RWPE2 (cell line): ENCODE data around the gene ZEB2.

Experiments used
- ATAC-seq: fragments of 200-7000 bp; cut with Tn5 transposase; 3 replicates; pipeline ENCODE4 v1.9.1; 2021; ENCODE audit warnings: low read depth
- DNase-seq: peaks from one replicate; pipeline ENCODE4 v3.0.0-alpha.2; 2020; ENCODE audit warnings: low spot score
- H3K27ac ChIP-seq: fragments of 450-650 bp; 2 replicates; pipeline ENCODE4 v1.5.1; 2017; ENCODE audit warnings: mild to moderate bottlenecking; ENCODE audit not compliant: poor library complexity, severe bottlenecking
- H3K27me3 ChIP-seq: fragments of 250-450 bp; sonication (Bioruptor Pico); 2 replicates; pipeline ENCODE4 v1.5.1; 2021; ENCODE audit warnings: mild to moderate bottlenecking, moderate library complexity; ENCODE audit not compliant: insufficient read depth, poor library complexity, severe bottlenecking
- H3K36me3 ChIP-seq: fragments of 250-450 bp; sonication (Bioruptor Pico); 2 replicates; pipeline ENCODE4 v1.5.1; 2020; ENCODE audit warnings: low read depth, mild to moderate bottlenecking, moderate library complexity
- H3K4me1 ChIP-seq: fragments of 250-450 bp; sonication (Bioruptor Pico); 2 replicates; pipeline ENCODE4 v1.5.1; 2021; ENCODE audit warnings: mild to moderate bottlenecking, moderate library complexity; ENCODE audit not compliant: insufficient read depth, poor library complexity, severe bottlenecking
- H3K4me3 ChIP-seq: fragments of 250-450 bp; sonication (Bioruptor Pico); 2 replicates; pipeline ENCODE4 v1.5.1; 2021; ENCODE audit warnings: mild to moderate bottlenecking, moderate library complexity; ENCODE audit not compliant: severe bottlenecking
- H3K9me3 ChIP-seq: fragments of 250-450 bp; sonication (Bioruptor Pico); 2 replicates; pipeline ENCODE4 v1.5.1; 2021; ENCODE audit warnings: mild to moderate bottlenecking, moderate library complexity; ENCODE audit not compliant: severe bottlenecking
- CTCF ChIP-seq: fragments of 450-650 bp; IDR thresholded peaks from one replicate; pipeline ENCODE4 v1.5.1; 2017; ENCODE audit warnings: mild to moderate bottlenecking, moderate library complexity; ENCODE audit not compliant: poor library complexity, severe bottlenecking

Gene ZEB2

GRCh38 chr2:144426981-144427479 is 92.9 kb downstream of the ZEB2 start:
- Histone ChIP-seq H3K9me3 (no peaks in the 10 kb centered on the region), H3K4me3 (no peak overlapping the region), H3K4me1 (no peaks in the 10 kb centered on the region), H3K27ac (no peak overlapping the region), H3K27me3 (no peaks in the 10 kb centered on the region), H3K36me3 (no peaks in the 10 kb centered on the region)
- TF ChIP-seq CTCF: no peak
- ATAC-seq (no peak), DNase-seq (no peak)

GRCh38 chr2:144426355-144426754 is 93.6 kb downstream of the ZEB2 start:
- no peak for TF ChIP-seq CTCF
- DNase-seq (no peak), ATAC-seq (no peak)
- H3K4me1 ChIP-seq: no peaks in the 10 kb centered on the region
- no peaks in the 10 kb centered on the region for H3K36me3 ChIP-seq
- no peak overlapping the region for H3K4me3 ChIP-seq
- no peaks in the 10 kb centered on the region for H3K9me3 ChIP-seq
- no peak overlapping the region for H3K27ac ChIP-seq
- H3K27me3 ChIP-seq: no peaks in the 10 kb centered on the region

- no peaks in the 10 kb centered on the region for H3K4me1 ChIP-seq
- no peak overlapping the region for H3K4me3 ChIP-seq
- no peaks in the 10 kb centered on the region for H3K36me3 ChIP-seq
- no peak overlapping the region for H3K27ac ChIP-seq
- TF ChIP-seq CTCF: no peak
- no peak for DNase-seq
- ATAC-seq: no peak
- no peaks in the 10 kb centered on the region for H3K9me3 ChIP-seq
- H3K27me3 ChIP-seq: no peaks in the 10 kb centered on the region
Measured at GRCh38 chr2:144424559-144425240, 95.2 kb downstream of the ZEB2 start.

- no peaks in the 10 kb centered on the region for H3K27me3 ChIP-seq
- H3K4me3 ChIP-seq: no peak overlapping the region
- DNase-seq: no peak
- no peaks in the 10 kb centered on the region for H3K9me3 ChIP-seq
- ATAC-seq: no peak
- TF ChIP-seq CTCF: no peak
- H3K27ac ChIP-seq: no peak overlapping the region
- no peaks in the 10 kb centered on the region for H3K4me1 ChIP-seq
- H3K36me3 ChIP-seq: no peaks in the 10 kb centered on the region
Measured at GRCh38 chr2:144421606-144422510, 98.1 kb downstream of the ZEB2 start.
